Measurements from ENCODE around the gene BFAR. TPM values are rescaled to one million over a fixed set of nuclear protein-coding genes. Genes with fewer than 3 reads are reported as not detected.
A peak's percentile ranks its signal among the peaks of the same experiment; 100 is the strongest.
"Not testable (repeated sequence)": the region's sequence is repeated elsewhere in the genome, so short reads cannot be mapped to it uniquely, and the experiment has no call there.

BFAR gene
- total RNA-seq, 6 experiments from 2014 or later = 17.4 to 31.2 (median 22.9) TPM

- H3K9me3 ChIP-seq = no peaks in the 10 kb centered on the region
- peak; percentile 98 for DNase-seq
- peak within 1 kb of the TSS; percentile 83 to 91 (median 91) for H3K27ac ChIP-seq
- H3K4me1 ChIP-seq = peaks cover 0 to 26% (median 0%) of the 10 kb centered on the region in 4 donors
- ATAC-seq = peak; percentile 76 to 83 (median 80)
- H3K27me3 ChIP-seq = no peaks in the 10 kb centered on the region
- peak; percentile 96 for TF ChIP-seq POLR2A (IDR thresholded peaks at IDR 0.05)
- TF ChIP-seq CTCF (IDR thresholded peaks at IDR 0.05) = no peak
- H3K36me3 ChIP-seq = peaks cover 0 to 30% (median 6%) of the 10 kb centered on the region in 4 donors
- intact Hi-C loops (cut with DNase I) = no loop called here
- peak within 1 kb of the TSS; percentile 73 to 97 (median 96) for H3K4me3 ChIP-seq
- WGBS (ENCODE audit: insufficient coverage, low coverage, low lambda C conversion rate, missing lambda C conversion rate) = 5% methylated on average over 13 of the region's 51 CpGs
These were observed 2.7 kb upstream of the BFAR start, which contains the start of gene PARN for GRCh38 chr16:14629919-14630619. Gene PARN (minus strand): TSS chr16:14630260. CDS start chr16:14630125, 135 bp downstream.

GRCh38 chr16:14630620-14631330 is 2.0 kb upstream of the BFAR start:
- intact Hi-C loops (cut with DNase I); ATAC-seq; H3K9me3 ChIP-seq; H3K27me3 ChIP-seq: not testable (repeated sequence)
- peak overlapping the region; percentile 83 to 91 (median 91) for H3K27ac ChIP-seq
- peaks cover 0 to 26% (median 0%) of the 10 kb centered on the region in 4 donors for H3K4me1 ChIP-seq
- H3K4me3 ChIP-seq = peak overlapping the region in 2 of 3 donors; percentile 96 to 97
- peaks cover 0 to 23% (median 3%) of the 10 kb centered on the region in 4 donors for H3K36me3 ChIP-seq
- WGBS (ENCODE audit: insufficient coverage, low coverage, low lambda C conversion rate, missing lambda C conversion rate) = 88% methylated on average over 21 of the region's 29 CpGs
- peak in 1 of 3 donors; percentile 49 for DNase-seq

GRCh38 chr16:14634389-14634725 is 1.6 kb downstream of the BFAR start:
- TF ChIP-seq POLR2A (IDR thresholded peaks at IDR 0.05) (no peak), CTCF (IDR thresholded peaks at IDR 0.05) (no peak)
- WGBS (ENCODE audit: insufficient coverage, low coverage, low lambda C conversion rate, missing lambda C conversion rate) = 62% methylated on average over 5 of the region's 7 CpGs
- Histone ChIP-seq H3K27ac (peak overlapping the region in 1 of 3 donors; percentile 93), H3K4me1 (peaks cover 0 to 12% (median 0%) of the 10 kb centered on the region in 4 donors), H3K9me3 (no peaks in the 10 kb centered on the region), H3K4me3 (peak overlapping the region in 1 of 3 donors; percentile 96), H3K36me3 (peaks cover 0 to 8% (median 2%) of the 10 kb centered on the region in 4 donors), H3K27me3 (no peaks in the 10 kb centered on the region)
- intact Hi-C loops (cut with DNase I) = no loop called here
- ATAC-seq (no peak), DNase-seq (no peak)

- WGBS (ENCODE audit: insufficient coverage, low coverage, low lambda C conversion rate, missing lambda C conversion rate) = 71% methylated on average over 10 of the region's 12 CpGs
- Histone ChIP-seq H3K27ac (no peak overlapping the region), H3K36me3 (peaks cover 0 to 12% (median 2%) of the 10 kb centered on the region in 4 donors), H3K4me3 (no peak overlapping the region), H3K27me3 (no peaks in the 10 kb centered on the region), H3K4me1 (peaks cover 0 to 11% (median 0%) of the 10 kb centered on the region in 4 donors), H3K9me3 (no peaks in the 10 kb centered on the region)
- ATAC-seq (no peak), DNase-seq (no peak)
- TF ChIP-seq POLR2A (IDR thresholded peaks at IDR 0.05) (no peak), CTCF (IDR thresholded peaks at IDR 0.05) (no peak)
- intact Hi-C loops (cut with DNase I) = no loop called here
These were observed 2.8 kb downstream of the BFAR start for GRCh38 chr16:14635395-14636165.

GRCh38 chr16:14636179-14636950 is 3.6 kb downstream of the BFAR start:
- Histone ChIP-seq H3K36me3 (peaks cover 0 to 12% (median 2%) of the 10 kb centered on the region in 4 donors), H3K4me1 (peaks cover 0 to 11% (median 0%) of the 10 kb centered on the region in 4 donors)
- H3K27me3 ChIP-seq; H3K9me3 ChIP-seq; H3K27ac ChIP-seq; DNase-seq; intact Hi-C loops (cut with DNase I); ATAC-seq; H3K4me3 ChIP-seq: not testable (repeated sequence)
- WGBS (ENCODE audit: insufficient coverage, low coverage, low lambda C conversion rate, missing lambda C conversion rate) = 63% methylated on average over 12 of the region's 17 CpGs

- intact Hi-C loops (cut with DNase I); DNase-seq; H3K4me3 ChIP-seq; ATAC-seq; H3K27me3 ChIP-seq; H3K9me3 ChIP-seq; H3K27ac ChIP-seq: not testable (repeated sequence)
- H3K4me1 ChIP-seq = peaks cover 0 to 11% (median 0%) of the 10 kb centered on the region in 4 donors
- peaks cover 0 to 12% (median 2%) of the 10 kb centered on the region in 4 donors for H3K36me3 ChIP-seq
- 44% methylated on average over 1 of the region's 1 CpG for WGBS (ENCODE audit: insufficient coverage, low coverage, low lambda C conversion rate, missing lambda C conversion rate)
These were observed 4.1 kb downstream of the BFAR start for GRCh38 chr16:14636951-14637240.

Data from right lobe of liver (tissue), 6 donors.